ENCODE measurements around the gene DCDC2C. TPM values are rescaled to one million over a fixed set of nuclear protein-coding genes. Genes with fewer than 3 reads are reported as not detected.

The DCDC2C gene
- polyA plus RNA-seq, 1 of the 3 experiments (the other 2 are of a cell fraction) = not detected

DNA sequence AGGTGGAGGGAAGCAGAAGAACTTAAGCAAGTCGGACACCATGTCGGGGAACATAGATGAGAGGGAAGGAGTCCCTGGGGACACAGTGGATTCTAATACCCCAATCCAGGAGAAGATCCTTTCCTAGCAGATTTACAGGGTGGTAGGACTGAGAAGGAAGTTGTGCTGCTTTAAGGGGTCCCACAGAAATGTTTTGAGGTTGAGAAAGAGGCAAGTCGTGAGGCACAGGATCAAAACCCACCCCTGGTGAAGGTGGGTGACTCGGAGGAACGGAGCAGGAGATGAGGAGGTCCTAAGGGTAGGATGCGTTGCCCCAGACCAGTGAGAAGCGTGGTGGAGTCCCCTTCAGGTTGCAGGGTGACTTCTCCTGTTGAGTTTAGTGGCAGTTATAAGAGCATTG is 32.7 kb downstream of the DCDC2C start:
- Histone ChIP-seq H4K20me1 (ENCODE audit: insufficient read depth) (no peaks in the 10 kb centered on the region), H3K79me2 (ENCODE audit: insufficient read depth) (no peaks in the 10 kb centered on the region), H3K4me3 (ENCODE audit: low read depth in 2 of 2, low read length in 1 of 2) (no peak overlapping the region), H3K9ac (no peak overlapping the region), H3K27me3 (ENCODE audit: insufficient read depth) (no peaks in the 10 kb centered on the region), H3K27ac (ENCODE audit: low read depth in 2 of 2, low read length in 1 of 2) (no peak overlapping the region), H3K9me3 (no peaks in the 10 kb centered on the region), H2AFZ (ENCODE audit: low read depth) (no peak overlapping the region), H3K4me2 (no peak overlapping the region), H3K4me1 (ENCODE audit: control insufficient read depth in 1 of 2, insufficient read depth in 2 of 2, low read depth in 1 of 2, low read length in 1 of 2) (no peaks in the 10 kb centered on the region), H3F3A (replicated peaks; ENCODE audit: insufficient read depth) (no peaks in the 10 kb centered on the region), H3K36me3 (replicated peaks in 1 of 2; ENCODE audit: control insufficient read depth in 1 of 2, insufficient read depth in 2 of 2, low read length in 1 of 2) (no peaks in the 10 kb centered on the region), H3K9me2 (no peaks in the 10 kb centered on the region)
- POLR2A ChIA-PET = no interaction called here
- no peak for DNase-seq
- TF ChIP-seq, protein P1, sequence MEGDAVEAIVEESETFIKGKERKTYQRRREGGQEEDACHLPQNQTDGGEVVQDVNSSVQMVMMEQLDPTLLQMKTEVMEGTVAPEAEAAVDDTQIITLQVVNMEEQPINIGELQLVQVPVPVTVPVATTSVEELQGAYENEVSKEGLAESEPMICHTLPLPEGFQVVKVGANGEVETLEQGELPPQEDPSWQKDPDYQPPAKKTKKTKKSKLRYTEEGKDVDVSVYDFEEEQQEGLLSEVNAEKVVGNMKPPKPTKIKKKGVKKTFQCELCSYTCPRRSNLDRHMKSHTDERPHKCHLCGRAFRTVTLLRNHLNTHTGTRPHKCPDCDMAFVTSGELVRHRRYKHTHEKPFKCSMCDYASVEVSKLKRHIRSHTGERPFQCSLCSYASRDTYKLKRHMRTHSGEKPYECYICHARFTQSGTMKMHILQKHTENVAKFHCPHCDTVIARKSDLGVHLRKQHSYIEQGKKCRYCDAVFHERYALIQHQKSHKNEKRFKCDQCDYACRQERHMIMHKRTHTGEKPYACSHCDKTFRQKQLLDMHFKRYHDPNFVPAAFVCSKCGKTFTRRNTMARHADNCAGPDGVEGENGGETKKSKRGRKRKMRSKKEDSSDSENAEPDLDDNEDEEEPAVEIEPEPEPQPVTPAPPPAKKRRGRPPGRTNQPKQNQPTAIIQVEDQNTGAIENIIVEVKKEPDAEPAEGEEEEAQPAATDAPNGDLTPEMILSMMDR (IDR thresholded peaks at IDR 0.05) = no peak
- TF ChIP-seq YY1 (IDR thresholded peaks at IDR 0.05; ENCODE audit: low read depth) (no peak), RXRA (IDR thresholded peaks at IDR 0.05; ENCODE audit: borderline replicate concordance, low read depth) (no peak), TEAD4 (IDR thresholded peaks at IDR 0.05; ENCODE audit: borderline replicate concordance, insufficient read depth) (no peak), NFIC (IDR thresholded peaks at IDR 0.05; ENCODE audit: borderline replicate concordance) (no peak), FOXM1 (IDR thresholded peaks at IDR 0.05; ENCODE audit: low read depth) (no peak), SIN3A (IDR thresholded peaks at IDR 0.05; ENCODE audit: borderline replicate concordance, low read depth, low read length) (no peak), NRF1 (IDR thresholded peaks at IDR 0.05; ENCODE audit: low read depth, low read length) (no peak), EP300 (IDR thresholded peaks at IDR 0.05; ENCODE audit: borderline replicate concordance in 1 of 2, low read depth in 1 of 2, low read length in 1 of 2) (no peak), ELF1 (IDR thresholded peaks at IDR 0.05) (no peak), MEF2A (IDR thresholded peaks at IDR 0.05; ENCODE audit: borderline replicate concordance, low read depth) (no peak)
- TF ChIP-seq, protein P2, sequence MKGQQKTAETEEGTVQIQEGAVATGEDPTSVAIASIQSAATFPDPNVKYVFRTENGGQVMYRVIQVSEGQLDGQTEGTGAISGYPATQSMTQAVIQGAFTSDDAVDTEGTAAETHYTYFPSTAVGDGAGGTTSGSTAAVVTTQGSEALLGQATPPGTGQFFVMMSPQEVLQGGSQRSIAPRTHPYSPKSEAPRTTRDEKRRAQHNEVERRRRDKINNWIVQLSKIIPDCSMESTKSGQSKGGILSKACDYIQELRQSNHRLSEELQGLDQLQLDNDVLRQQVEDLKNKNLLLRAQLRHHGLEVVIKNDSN (IDR thresholded peaks at IDR 0.05; ENCODE audit: borderline replicate concordance, low read depth) = no peak
- TF ChIP-seq, protein P3, sequence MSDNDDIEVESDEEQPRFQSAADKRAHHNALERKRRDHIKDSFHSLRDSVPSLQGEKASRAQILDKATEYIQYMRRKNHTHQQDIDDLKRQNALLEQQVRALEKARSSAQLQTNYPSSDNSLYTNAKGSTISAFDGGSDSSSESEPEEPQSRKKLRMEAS (IDR thresholded peaks at IDR 0.05; ENCODE audit: low read depth) = no peak
- CTCF ChIA-PET = interaction anchor here (6.6 kb wide), 1 partner anchor 7 kb away, joined by 45 read pairs; no protein-coding TSS in a partner anchor
- WGBS (ENCODE audit: low lambda C conversion rate) = 35% methylated on average over 7 of the region's 7 CpGs

DNA sequence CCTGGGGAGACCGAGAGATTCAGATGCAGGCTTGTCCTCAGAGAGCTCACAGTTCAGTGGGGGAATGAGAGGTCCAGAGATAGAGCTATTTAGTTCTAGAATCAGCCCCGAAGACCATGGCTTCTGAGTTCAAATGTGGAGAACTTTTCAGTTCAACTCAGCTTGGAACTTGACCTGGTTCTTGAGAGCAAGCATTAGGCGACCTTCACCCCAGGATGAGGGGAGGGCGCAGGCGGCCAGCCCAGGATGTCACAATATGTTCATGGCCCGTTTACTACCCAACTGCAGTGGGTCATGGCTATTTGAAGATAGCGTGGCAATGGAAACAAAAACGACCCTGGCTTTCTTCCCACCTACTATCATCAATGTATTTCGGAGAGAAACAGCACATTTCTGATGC is 33.8 kb downstream of the DCDC2C start:
- H3K9me3 ChIP-seq = no peaks in the 10 kb centered on the region
- no peaks in the 10 kb centered on the region for H3K4me1 ChIP-seq (ENCODE audit: control insufficient read depth in 1 of 2, insufficient read depth in 2 of 2, low read depth in 1 of 2, low read length in 1 of 2)
- ChIA-PET POLR2A (no interaction called here), CTCF (interaction anchor here (6.6 kb wide), 1 partner anchor 8 kb away, joined by 45 read pairs; no protein-coding TSS in a partner anchor)
- no peaks in the 10 kb centered on the region for H4K20me1 ChIP-seq (ENCODE audit: insufficient read depth)
- no peaks in the 10 kb centered on the region for H3F3A ChIP-seq (replicated peaks; ENCODE audit: insufficient read depth)
- H3K4me2 ChIP-seq = no peak overlapping the region
- no peak overlapping the region for H3K4me3 ChIP-seq (ENCODE audit: low read depth in 2 of 2, low read length in 1 of 2)
- H3K9me2 ChIP-seq = no peaks in the 10 kb centered on the region
- no peak overlapping the region for H2AFZ ChIP-seq (ENCODE audit: low read depth)
- no peaks in the 10 kb centered on the region for H3K79me2 ChIP-seq (ENCODE audit: insufficient read depth)
- no peak for DNase-seq
- 16% methylated on average over 9 of the region's 9 CpGs for WGBS (ENCODE audit: low lambda C conversion rate)
- H3K9ac ChIP-seq = no peak overlapping the region
- no peak overlapping the region for H3K27ac ChIP-seq (ENCODE audit: low read depth in 2 of 2, low read length in 1 of 2)
- no peaks in the 10 kb centered on the region for H3K27me3 ChIP-seq (ENCODE audit: insufficient read depth)
- no peaks in the 10 kb centered on the region for H3K36me3 ChIP-seq (replicated peaks in 1 of 2; ENCODE audit: control insufficient read depth in 1 of 2, insufficient read depth in 2 of 2, low read length in 1 of 2)
- TF ChIP-seq MXI1 (IDR thresholded peaks at IDR 0.05; ENCODE audit: low read depth, low read length) (no peak), NRF1 (IDR thresholded peaks at IDR 0.05; ENCODE audit: low read depth, low read length) (no peak), YY1 (IDR thresholded peaks at IDR 0.05; ENCODE audit: low read depth) (no peak), GABPA (IDR thresholded peaks at IDR 0.05; ENCODE audit: low read depth) (no peak), RAD21 (IDR thresholded peaks at IDR 0.05; ENCODE audit: low read length) (no peak), TCF12 (IDR thresholded peaks at IDR 0.05) (no peak), RFX5 (IDR thresholded peaks at IDR 0.05; ENCODE audit: low read length) (no peak), SMC3 (IDR thresholded peaks at IDR 0.05; ENCODE audit: low read depth, low read length) (no peak), EP300 (IDR thresholded peaks at IDR 0.05; ENCODE audit: borderline replicate concordance in 1 of 2, low read depth in 1 of 2, low read length in 1 of 2) (no peak)
- TF ChIP-seq, protein P4, sequence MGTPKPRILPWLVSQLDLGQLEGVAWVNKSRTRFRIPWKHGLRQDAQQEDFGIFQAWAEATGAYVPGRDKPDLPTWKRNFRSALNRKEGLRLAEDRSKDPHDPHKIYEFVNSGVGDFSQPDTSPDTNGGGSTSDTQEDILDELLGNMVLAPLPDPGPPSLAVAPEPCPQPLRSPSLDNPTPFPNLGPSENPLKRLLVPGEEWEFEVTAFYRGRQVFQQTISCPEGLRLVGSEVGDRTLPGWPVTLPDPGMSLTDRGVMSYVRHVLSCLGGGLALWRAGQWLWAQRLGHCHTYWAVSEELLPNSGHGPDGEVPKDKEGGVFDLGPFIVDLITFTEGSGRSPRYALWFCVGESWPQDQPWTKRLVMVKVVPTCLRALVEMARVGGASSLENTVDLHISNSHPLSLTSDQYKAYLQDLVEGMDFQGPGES (IDR thresholded peaks at IDR 0.05; ENCODE audit: low read depth, low read length) = no peak
- TF ChIP-seq, protein P5, sequence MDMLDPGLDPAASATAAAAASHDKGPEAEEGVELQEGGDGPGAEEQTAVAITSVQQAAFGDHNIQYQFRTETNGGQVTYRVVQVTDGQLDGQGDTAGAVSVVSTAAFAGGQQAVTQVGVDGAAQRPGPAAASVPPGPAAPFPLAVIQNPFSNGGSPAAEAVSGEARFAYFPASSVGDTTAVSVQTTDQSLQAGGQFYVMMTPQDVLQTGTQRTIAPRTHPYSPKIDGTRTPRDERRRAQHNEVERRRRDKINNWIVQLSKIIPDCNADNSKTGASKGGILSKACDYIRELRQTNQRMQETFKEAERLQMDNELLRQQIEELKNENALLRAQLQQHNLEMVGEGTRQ (IDR thresholded peaks at IDR 0.05; ENCODE audit: borderline replicate concordance, low read depth, low read length) = no peak
- TF ChIP-seq, protein P3 (IDR thresholded peaks at IDR 0.05; ENCODE audit: low read depth) = no peak
